Coronary artery (tissue), 2 donors: ENCODE data around the gene RPL36A.

Source experiments
- DNase-seq: peaks from one replicate; pipeline ENCODE4 v3.0.0-alpha.2; 2017; ENCODE audit warnings: low spot score
- H3K27ac ChIP-seq, 2 donors: fragments of 200-600 bp; sonication (generic); one replicate each; pipeline ENCODE4 v1.5.1; 2016 to 2019
- H3K4me3 ChIP-seq: fragments of 200-600 bp; sonication (generic); 2 replicates; pipeline ENCODE4 v1.5.1; 2016; ENCODE audit warnings: mild to moderate bottlenecking, moderate library complexity
- CTCF ChIP-seq: fragments of 200-600 bp; sonication (generic); IDR thresholded peaks from one replicate; pipeline ENCODE4 v1.5.1; 2019; ENCODE audit warnings: antibody characterized with exemption

Gene RPL36A

GRCh38 chrX:101415180-101416145, 24.7 kb downstream of the RPL36A start:
- TF ChIP-seq CTCF = peak; percentile 59
- DNase-seq = no peak
- peak overlapping the region; percentile 30 to 66 for H3K27ac ChIP-seq
- H3K4me3 ChIP-seq = peak overlapping the region; percentile 40

GRCh38 chrX:101416691-101417090, 25.9 kb downstream of the RPL36A start:
- Histone ChIP-seq H3K27ac (no peak overlapping the region), H3K4me3 (no peak overlapping the region)
- no peak for DNase-seq
- TF ChIP-seq CTCF = no peak

GRCh38 chrX:101417190-101417589, 26.4 kb downstream of the RPL36A start:
- Histone ChIP-seq H3K27ac (peak overlapping the region in 1 of 2 donors; percentile 91), H3K4me3 (no peak overlapping the region)
- TF ChIP-seq CTCF = no peak
- no peak for DNase-seq

- Histone ChIP-seq H3K4me3 (peak overlapping the region; percentile 84), H3K27ac (peak overlapping the region; percentile 88 to 91)
- TF ChIP-seq CTCF = no peak
- peak; percentile 75 for DNase-seq
These were observed 27.4 kb downstream of the RPL36A start for GRCh38 chrX:101417981-101418841.

DNA sequence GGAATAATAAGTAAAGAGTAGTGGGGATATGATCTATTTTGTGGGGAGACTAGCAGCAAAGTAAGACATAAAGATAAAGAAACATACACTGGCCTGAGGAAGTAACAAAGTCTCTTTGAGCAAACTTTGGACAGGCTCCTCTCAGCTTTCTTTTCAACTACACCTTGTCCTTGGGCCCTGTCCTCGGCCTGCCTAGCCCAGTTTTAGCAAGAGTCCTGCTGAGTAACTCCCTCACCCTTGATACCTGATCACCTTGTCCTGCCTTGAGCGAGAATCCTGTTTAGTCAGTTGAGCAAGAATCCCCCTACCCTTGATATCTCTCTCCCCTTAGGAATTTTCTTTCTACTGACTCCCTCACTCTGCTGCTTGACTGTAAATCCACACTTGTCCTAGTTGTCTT, 28.7 kb downstream of the RPL36A start:
- TF ChIP-seq CTCF = no peak
- no peak overlapping the region for H3K4me3 ChIP-seq

GRCh38 chrX:101427954-101428353, 37.1 kb downstream of the RPL36A start:
- Histone ChIP-seq H3K27ac (no peak overlapping the region), H3K4me3 (no peak overlapping the region)
- no peak for TF ChIP-seq CTCF
- DNase-seq = no peak

More for the DNA sequence above, 28.7 kb downstream of the RPL36A start:
- DNase-seq = no peak
- peak overlapping the region in 1 of 2 donors; percentile 88 for H3K27ac ChIP-seq
